C4-2B (cell line): ENCODE data around the gene ABHD15.

Source experiments
- H3K27ac ChIP-seq: fragments of 450-650 bp; 2 replicates; pipeline ENCODE4 v1.5.1; 2017
- CTCF ChIP-seq: fragments of 450-650 bp; conservative IDR thresholded peaks from 2 replicates; pipeline ENCODE4 v1.5.1; 2017; ENCODE audit warnings: mild to moderate bottlenecking
- ZFX ChIP-seq: fragments of 450-650 bp; IDR thresholded peaks from 2 replicates; pipeline ENCODE4 v1.6.1; 2017

Gene ABHD15

DNA sequence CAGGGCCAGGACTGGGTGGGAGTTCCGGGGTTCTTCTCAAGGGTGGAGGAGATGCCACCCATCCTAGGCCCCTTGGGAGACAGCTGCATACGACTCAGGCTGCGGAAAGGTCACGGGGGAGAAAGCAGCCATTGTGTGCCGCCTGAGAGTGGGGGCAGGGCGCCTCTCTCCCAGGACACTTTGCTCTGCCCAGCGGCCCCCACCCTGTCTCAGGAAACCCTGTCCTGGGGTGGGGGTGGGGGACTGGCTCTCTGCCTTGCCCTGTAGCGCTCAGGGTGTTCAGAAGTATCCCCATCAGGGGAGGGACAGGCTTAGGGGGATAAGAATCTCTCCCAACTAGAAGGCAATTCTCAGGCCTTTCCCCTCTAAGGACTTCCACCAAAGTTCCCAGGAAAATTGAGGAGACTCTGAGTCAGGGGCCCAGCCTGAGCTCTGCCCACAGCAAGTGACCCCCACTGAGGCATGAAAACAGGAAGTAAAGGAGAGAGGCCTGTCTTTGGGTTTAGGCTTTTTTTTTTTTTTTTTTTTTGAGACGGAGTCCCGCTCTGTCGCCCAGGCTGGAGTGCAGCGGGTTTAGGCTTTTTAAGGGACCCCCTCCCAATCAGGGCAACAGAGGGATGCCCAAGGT lies 17.7 kb upstream of the ABHD15 start:
- TF ChIP-seq ZFX = no peak
- TF ChIP-seq CTCF = no peak
- H3K27ac ChIP-seq = no peak overlapping the region

DNA sequence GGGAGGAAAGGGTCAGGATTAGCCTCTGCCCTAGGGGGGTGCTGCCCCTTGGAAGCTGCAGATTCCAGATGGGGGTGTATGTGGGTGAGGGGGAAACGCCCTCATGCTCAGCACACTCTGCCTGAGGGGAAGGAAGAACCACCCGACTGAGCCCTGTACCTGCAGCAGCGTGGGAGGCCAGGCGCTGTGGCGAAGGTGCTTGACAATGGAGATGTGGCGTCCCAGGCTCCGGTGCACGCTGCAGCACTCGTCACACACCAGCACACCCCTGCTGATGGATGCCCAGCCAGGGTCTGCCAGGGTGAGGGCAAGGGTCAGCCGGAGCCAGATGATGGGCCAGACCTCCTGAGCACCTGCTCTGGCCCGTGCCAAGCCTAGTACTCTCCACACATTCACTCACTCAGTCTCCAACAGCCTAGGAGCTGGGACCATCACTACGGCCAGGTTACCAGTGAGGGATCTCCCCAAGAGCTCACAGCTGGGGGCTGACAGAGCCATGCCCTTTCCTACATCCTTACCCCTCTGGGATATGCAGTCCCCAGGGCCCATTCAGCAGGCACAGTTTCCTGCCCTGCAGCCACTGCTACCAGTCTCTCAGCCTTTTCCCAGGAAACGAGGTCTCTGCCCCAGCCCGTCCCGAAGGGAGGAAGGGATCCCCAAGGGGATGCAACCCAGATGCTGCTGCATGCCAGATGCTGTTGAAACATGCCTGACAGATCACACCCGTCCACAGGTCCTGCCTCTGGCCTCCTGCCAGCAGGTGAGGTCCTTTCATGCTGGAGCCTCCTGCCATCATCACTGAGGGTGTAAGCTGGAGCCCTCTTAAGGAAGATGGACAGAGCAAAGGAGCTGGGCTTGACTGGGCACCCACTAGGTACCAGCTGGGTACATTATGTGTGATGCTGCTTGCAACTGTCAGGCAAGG lies 16.7 kb upstream of the ABHD15 start:
- TF ChIP-seq CTCF (no peak), ZFX (no peak)
- no peak overlapping the region for H3K27ac ChIP-seq

DNA sequence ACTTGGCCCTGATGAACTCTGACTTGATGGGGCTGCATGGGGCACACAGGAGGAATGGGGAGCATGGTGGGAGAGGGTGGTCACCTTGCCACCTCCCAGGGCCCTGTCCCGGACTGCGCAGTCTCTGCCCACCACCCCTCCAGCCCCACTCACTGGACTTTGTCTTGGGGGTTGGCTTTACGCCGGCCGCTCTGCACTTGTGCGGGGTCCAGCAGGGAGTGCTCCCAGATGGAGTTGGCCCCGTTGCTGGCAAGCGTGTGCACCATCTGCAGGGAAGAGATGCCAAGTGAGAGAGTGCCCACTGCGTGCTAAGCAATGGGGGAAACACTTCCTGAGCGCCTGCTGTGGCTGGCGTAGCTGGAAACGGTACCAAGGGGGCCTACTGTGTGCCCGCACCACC lies 15.9 kb upstream of the ABHD15 start:
- TF ChIP-seq CTCF (no peak), ZFX (no peak)
- H3K27ac ChIP-seq = no peak overlapping the region

- TF ChIP-seq CTCF = no peak
- no peak for TF ChIP-seq ZFX
Observed at GRCh38 chr17:29582254-29582765, 15.5 kb upstream of the ABHD15 start.

DNA sequence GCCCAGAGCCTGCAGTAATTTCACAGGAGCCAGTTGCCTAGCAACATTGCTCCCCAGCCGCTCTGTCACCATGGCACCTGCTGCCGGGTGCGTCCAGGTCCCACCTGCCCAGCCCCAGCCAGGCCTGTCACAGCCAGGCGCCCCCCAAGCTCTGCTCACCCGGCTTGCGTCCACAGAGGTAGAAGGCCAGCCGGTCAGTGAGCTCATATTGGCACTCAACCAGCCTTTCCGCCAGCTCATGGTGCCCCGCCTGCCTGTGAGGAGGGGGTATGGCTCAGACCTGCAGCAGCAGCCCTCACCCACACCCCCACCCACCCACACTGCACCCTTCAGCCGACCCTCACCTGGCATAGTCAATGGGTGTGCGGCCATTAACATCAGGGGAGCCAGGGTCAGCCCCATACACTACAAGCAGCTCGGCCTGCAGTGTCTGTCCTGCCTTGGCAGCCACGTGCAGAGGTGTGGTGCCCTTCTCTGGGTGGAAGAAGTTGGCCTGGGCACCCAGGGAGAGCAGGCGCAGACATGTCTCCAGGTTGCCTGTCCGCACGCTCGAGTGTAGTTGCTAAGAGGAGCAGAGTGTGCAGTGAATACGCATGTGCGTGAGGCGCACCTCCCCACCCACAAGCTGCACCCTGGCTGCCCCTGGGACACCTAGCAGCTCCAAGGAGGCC lies 14.9 kb upstream of the ABHD15 start:
- no peak for TF ChIP-seq ZFX
- TF ChIP-seq CTCF = no peak
- no peak overlapping the region; the same call in 1 of the 2 replicates for H3K27ac ChIP-seq

More at GRCh38 chr17:29582254-29582765, 15.5 kb upstream of the ABHD15 start:
- no peak overlapping the region for H3K27ac ChIP-seq

DNA sequence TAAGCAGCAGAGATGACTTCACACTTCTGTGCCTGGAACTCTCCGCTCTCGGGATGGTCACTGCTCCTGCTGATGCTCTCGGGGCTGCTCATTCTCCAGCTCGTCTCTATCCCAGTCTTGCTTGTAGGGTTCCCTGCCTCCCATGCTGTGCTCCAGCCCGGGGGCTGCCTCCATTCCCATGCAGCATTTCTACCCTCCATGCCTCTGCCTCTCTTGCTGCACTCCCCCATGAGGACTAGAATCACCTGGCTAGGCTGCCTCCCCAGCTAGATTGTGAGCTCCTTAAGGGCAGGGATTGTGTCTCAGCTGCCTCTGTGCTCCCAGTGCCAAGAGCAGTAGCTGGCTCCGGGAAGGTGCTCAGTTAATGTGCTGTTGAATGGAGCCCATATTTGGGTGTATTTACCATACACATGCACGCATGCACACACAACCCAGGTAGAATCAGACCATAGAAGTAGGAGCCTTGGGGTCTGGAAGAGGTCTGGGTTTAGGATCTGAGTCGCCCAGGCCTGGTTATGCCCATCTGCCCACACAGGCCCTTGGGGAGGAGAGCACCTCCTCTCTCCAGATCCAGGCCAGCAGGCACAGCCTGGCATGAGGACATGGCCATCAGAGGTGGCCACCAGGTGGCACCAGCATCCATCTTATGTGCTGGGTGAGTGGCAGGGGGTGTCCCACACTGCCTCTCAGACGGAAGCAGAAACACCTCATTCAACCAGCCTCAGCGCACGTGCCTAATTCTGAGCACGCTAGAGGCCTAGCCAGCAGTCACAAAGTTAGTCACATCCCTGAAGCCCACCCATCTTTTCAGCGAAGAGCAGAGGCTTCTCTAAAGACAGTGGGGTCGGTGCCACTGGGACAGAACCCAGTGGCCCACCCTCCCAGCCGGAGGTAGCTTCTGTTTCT lies 13.3 kb upstream of the ABHD15 start:
- TF ChIP-seq CTCF (peak; percentile 95), ZFX (peak; percentile 26; the same call in 1 of the 2 replicates)
- H3K27ac ChIP-seq = peak overlapping the region; percentile 26
